Bronchial epithelial cell (primary cell): ENCODE measurements around the gene MED10. TPM values are rescaled to one million over a fixed set of nuclear protein-coding genes. Genes with fewer than 3 reads are reported as not detected.
"Not testable (repeated sequence)": the region's sequence is repeated elsewhere in the genome, so short reads cannot be mapped to it uniquely, and the experiment has no call there.

Experiments used
- DNase-seq: peaks from one replicate; pipeline ENCODE4 v3.0.0-alpha.2; 2010; ENCODE audit warnings: low read depth
- FAIRE-seq: peaks from 2 replicates; lab custom pipeline; 2011; peaks lifted over from hg19 to GRCh38; lab: Jason Lieb, UNC
- H3K27me3 ChIP-seq: 2 replicates; pipeline ENCODE4 v1.5.1; 2011; ENCODE audit warnings: low read length; ENCODE audit not compliant: control insufficient read depth, insufficient read depth
- H3K36me3 ChIP-seq: 2 replicates; pipeline ENCODE4 v1.5.1; 2011; ENCODE audit warnings: low read length; ENCODE audit not compliant: control insufficient read depth, insufficient read depth
- H3K4me3 ChIP-seq: 2 replicates; pipeline ENCODE4 v1.5.1; 2011; ENCODE audit warnings: mild to moderate bottlenecking, low read depth, low read length, control low read depth
- total RNA-seq: library from RNA; depleted of rRNA; stranded (reverse); fragments of >200 nt; gene quantifications from 2 replicates; pipeline ENCODE4 v1.2.1, GENCODE V29; 2014
- TF ChIP-seq, protein P1 (sequence below): IDR thresholded peaks from 2 replicates; pipeline ENCODE4 v1.5.1; 2011; ENCODE audit warnings: mild to moderate bottlenecking, moderate library complexity, low read length, control low read depth, inconsistent platforms; ENCODE audit not compliant: insufficient read depth, severe bottlenecking

Gene MED10
- total RNA-seq, 1 donor from 2014 or later = 13.2 TPM

DNA sequence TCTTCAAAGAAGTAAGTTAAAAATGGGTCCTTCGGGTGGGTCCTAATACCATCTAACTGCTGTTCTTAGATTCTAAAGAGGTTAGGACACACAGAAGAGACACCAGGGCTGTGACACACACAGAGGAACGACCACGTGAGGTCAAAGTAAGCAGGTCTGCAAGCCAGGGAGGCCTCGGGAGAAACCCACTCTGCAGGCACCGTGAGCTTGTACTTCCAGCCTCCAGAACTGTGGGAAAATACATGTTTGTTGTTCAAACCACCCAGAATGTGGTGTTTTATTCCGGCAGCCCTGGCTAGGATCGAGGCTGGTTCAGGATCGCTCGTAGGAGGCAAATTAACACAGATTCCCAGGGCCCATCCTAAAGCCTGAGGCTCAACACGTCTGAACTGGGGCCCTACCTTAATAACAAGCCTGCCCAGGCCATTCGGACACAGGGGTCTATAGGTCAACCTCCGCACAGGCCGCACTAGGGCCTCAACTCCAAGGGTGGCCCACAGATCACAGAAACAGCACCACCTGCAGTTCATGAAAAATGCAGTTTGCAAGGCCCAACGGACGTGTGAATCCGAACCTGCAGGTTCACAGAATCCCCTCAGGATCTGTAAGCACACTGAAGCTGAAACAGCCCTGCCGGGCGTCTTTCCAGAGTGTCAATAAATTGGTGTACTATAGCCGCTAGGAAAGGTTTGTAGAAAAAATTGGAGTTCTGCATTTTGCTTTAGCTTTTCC, 7.1 kb downstream of the MED10 start:
- no peak for DNase-seq
- TF ChIP-seq, protein P1, sequence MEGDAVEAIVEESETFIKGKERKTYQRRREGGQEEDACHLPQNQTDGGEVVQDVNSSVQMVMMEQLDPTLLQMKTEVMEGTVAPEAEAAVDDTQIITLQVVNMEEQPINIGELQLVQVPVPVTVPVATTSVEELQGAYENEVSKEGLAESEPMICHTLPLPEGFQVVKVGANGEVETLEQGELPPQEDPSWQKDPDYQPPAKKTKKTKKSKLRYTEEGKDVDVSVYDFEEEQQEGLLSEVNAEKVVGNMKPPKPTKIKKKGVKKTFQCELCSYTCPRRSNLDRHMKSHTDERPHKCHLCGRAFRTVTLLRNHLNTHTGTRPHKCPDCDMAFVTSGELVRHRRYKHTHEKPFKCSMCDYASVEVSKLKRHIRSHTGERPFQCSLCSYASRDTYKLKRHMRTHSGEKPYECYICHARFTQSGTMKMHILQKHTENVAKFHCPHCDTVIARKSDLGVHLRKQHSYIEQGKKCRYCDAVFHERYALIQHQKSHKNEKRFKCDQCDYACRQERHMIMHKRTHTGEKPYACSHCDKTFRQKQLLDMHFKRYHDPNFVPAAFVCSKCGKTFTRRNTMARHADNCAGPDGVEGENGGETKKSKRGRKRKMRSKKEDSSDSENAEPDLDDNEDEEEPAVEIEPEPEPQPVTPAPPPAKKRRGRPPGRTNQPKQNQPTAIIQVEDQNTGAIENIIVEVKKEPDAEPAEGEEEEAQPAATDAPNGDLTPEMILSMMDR = no peak
- no peak for FAIRE-seq
- Histone ChIP-seq H3K27me3 (no peaks in the 10 kb centered on the region), H3K36me3 (peaks cover 23% of the 10 kb centered on the region), H3K4me3 (no peak overlapping the region)

DNA sequence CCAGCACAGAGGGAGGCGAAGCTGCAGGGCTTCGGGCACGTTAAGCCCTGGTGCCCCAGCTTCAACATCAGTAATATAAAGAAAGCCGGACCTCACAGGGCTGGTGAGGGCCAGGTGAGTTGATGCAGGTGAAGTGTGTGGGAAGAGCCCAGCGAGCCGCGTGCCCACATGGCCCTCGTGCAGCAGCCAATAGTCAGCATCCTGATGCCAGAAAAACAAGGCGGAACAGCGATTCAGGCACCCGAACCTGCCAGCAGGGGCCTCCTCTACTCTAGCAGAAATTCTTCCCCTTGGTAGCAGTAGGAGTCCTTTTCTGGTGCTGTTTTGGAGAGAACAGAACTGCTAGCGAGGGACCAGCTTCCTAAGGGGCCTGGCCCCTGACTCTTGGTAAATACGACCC, 7.8 kb downstream of the MED10 start:
- FAIRE-seq (no peak), DNase-seq (no peak)
- TF ChIP-seq, protein P1 = no peak
- no peak overlapping the region for H3K4me3 ChIP-seq
- H3K36me3 ChIP-seq = peaks cover 16% of the 10 kb centered on the region
- no peaks in the 10 kb centered on the region for H3K27me3 ChIP-seq

DNA sequence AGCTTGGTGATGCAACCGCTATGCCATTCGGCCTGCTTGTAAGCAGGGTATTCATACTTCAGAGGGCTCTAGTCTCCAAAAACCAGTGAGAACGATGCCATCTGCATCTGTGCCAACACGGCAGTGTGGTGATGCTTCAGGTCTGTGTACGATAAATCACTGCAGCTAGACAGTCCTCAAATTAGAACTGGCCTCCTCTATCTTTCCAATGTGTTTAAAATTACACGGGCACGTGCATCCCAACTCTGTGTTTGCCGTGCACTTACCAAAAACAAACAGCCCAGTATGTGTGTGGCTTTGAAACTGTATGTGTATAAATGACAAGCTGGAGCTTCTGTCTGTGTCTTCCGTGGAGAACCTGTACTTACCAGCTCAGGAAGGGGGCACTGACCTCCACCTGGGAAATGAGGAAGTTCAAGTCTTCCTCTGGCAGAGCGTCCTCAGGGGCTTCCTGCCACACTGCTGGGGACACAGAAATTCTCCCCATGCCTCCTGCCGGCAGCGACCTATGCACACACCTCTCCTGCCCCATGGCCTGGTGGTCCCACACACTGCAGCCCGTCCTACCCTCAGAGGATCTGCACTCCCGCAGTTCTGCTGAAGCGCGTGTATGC, 12.3 kb downstream of the MED10 start:
- FAIRE-seq = peak; percentile 40
- DNase-seq = no peak
- TF ChIP-seq, protein P1 = no peak
- H3K4me3 ChIP-seq = no peak overlapping the region
- no peaks in the 10 kb centered on the region for H3K27me3 ChIP-seq
- peaks cover 2% of the 10 kb centered on the region for H3K36me3 ChIP-seq

DNA sequence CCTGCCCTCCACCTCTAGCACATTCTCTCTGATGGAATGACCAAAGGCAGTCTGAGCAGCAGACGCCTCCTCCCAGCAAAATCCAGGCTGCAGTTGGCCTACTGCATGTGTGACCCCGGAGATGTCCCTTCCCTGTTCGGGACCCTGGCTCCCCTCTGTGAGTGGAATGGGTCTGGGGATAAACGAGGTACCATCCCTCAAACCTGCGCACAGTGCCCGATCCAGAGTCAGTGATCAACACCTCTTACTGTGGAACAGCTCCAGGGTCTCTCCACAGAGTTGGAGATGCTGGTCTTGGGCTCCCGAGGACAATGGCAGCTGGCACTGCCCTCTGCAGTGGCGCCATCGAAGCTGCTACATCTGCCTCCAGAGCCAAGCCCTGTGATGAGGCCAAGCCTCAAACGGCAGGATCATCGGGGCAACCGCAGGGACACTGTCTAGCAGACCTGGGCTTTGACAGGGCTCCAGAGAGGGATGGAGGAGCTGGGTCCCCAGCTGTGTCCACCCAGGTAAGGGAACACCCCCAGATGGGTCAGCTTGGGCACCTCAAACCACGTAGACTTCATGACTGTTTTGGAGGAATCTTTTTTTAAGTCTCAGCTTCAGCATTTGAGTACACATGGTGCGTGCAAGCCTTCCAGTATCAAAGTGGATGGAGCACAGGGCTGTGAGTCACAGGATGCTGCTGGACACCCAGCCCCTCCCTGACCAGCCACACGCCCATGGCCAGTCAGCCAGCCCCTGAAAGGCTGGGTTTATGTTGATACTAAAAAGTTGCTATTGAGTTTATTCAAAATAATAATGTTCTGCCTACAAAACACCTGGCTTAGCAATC, 13.0 kb downstream of the MED10 start:
- Histone ChIP-seq H3K36me3 (no peaks in the 10 kb centered on the region), H3K27me3 (no peaks in the 10 kb centered on the region), H3K4me3 (no peak overlapping the region)
- DNase-seq (no peak), FAIRE-seq (no peak)
- TF ChIP-seq, protein P1 = no peak

DNA sequence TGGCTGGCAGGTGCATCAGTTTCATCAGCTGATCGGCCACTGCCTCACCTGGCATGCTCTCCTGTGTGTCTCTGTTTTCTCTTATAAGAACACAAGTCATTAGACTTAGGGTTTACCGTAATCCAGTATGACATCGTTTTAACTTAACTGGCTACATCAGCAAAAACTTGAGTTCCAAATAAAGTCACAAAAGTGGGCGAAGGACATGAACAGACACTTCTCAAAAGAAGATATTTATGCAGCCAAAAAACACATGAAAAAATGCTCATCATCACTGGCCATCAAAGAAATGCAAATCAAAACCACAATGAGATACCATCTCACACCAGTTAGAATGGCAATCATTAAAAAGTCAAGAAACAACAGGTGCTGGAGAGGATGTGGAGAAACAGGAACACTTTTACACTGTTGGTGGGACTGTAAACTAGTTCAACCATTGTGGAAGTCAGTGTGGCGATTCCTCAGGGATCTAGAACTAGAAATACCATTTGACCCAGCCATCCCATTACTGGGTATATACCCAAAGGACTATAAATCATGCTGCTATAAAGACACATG, 14.8 kb downstream of the MED10 start:
- H3K4me3 ChIP-seq, DNase-seq, H3K36me3 ChIP-seq, FAIRE-seq, H3K27me3 ChIP-seq: not testable (repeated sequence)

DNA sequence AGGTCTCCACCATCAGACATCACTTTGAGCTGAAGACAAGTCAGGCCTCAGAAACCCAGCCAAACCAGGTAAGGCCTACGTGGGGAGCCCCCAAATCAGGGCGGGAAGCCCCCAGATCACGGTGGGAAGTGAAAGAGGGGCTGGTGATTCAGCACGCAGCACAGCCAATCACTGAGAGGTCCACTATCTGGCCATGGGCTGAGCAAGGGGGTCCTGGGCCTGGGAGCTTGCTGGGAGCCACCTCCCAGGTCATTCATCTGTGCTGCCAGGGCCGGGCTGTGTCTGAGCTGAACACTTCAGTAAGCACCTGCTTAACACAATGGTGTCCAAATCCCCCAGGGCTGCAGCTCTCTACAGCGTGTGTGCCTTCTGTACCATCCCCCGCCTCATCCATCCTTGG, 15.5 kb downstream of the MED10 start:
- TF ChIP-seq, protein P1 = no peak
- no peak for DNase-seq
- no peaks in the 10 kb centered on the region for H3K36me3 ChIP-seq
- no peak overlapping the region for H3K4me3 ChIP-seq
- FAIRE-seq = no peak
- H3K27me3 ChIP-seq = no peaks in the 10 kb centered on the region
